ENCODE measurements around the gene ACTL7B. TPM values are rescaled to one million over a fixed set of nuclear protein-coding genes. Genes with fewer than 3 reads are reported as not detected.
"Not testable (repeated sequence)": the region's sequence is repeated elsewhere in the genome, so short reads cannot be mapped to it uniquely, and the experiment has no call there.

ACTL7B gene
- total and polyA plus RNA-seq, 7 experiments from 2014 or later: 0.10 to 0.29 TPM; not detected in 5

DNA sequence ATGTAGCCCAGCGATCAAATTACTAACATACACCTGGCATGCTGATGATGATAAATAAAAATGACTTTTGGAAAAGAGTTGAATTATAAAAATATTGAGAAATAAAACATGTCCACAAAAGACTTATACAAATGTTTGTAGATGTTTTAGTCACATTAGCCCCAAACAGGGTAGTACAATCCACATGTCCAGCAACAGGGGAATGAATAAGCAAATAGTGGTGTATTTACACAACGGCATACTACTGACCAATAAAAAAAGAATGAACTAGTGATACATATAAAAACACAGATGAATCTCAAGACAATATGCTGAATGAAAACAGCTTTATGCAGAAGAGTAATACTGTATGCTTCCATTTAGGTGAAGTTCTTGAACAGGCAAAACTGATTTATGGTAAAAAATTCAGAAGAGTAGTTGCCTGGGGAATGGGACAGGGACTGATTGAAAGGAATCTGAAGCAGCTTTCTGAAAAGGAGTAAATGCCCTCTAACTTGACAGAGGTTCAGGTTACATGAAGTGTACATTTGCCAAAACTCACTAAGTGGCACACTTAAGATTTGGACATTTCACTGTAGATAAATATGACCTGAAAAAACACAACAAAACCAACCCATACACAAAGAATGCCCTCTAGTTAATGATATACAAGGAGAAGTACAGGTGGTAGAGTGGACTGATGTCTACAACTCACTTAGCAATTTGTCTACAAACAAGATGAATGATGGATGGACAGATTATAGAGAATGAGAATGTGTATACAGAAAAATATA, 41.7 kb upstream of the ACTL7B start:
- intact Hi-C loops (cut with micrococcal nuclease): no loop called here
- peak overlapping the region in 1 of 9 donors; percentile 5 for H3K27ac Mint-ChIP-seq
- H3K36me3 ChIP-seq (ENCODE audit: control insufficient read depth in 2 of 3, insufficient read depth in 3 of 3, low read length in 3 of 3): peaks cover 26 to 84% (median 28%) of the 10 kb centered on the region in 3 experiments

DNA sequence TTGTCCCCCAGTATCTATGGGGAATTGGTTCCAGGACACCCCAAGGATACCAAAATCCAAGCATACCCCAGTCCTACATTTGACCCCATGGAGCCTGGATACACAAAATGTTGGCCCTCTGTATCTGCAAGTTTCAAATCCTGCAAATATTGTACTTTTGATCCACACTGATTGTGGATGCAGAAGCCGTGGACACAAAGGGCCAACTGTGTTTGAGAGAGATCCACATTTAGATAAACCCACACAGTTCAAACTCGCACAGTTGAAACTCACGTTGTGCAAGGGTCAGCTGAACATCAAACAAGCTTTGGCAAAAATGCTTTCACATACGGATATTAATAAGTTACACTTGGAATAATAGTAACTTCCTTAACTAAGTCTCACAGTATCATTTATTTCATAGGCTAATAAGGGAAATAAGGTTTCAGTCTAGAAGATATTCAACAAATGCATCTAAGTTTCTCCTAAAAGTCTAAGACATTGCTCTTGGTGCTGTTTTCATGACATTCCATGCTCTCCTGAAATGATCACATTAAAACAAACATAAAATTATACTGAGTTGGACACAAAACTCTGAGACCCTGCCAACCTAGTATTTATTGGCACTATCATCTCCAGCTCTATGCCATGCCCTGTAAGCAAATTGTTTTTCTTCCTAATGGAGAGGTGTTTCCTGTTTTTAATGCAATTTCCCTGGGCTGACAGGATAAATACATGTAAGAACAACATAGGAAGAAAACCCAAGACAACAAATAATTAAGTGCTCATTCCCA, 38.6 kb upstream of the ACTL7B start:
- Mint-ChIP-seq H3K9me3 (no peaks in the 10 kb centered on the region), H3K27ac (peak overlapping the region in 1 of 9 donors; percentile 33), H3K4me3 (no peak overlapping the region), H3K27me3 (no peaks in the 10 kb centered on the region), H3K36me3 (peaks cover 14 to 77% (median 61%) of the 10 kb centered on the region in 5 donors), H3K4me1 (no peaks in the 10 kb centered on the region)
- H3K9me3 ChIP-seq (ENCODE audit: control insufficient read depth in 2 of 3, low read length in 3 of 3): no peaks in the 10 kb centered on the region
- no peak for DNase-seq
- ChIA-PET CTCF (interaction anchor here (0.6 kb wide), 1 partner anchor 31 kb away, joined by 4 read pairs; no protein-coding TSS in a partner anchor), POLR2A (no interaction called here)
- H3K27ac ChIP-seq (ENCODE audit: low read depth, low read length): no peak overlapping the region
- H3K36me3 ChIP-seq (ENCODE audit: control insufficient read depth in 2 of 3, insufficient read depth in 3 of 3, low read length in 3 of 3): peaks cover 29 to 84% (median 31%) of the 10 kb centered on the region in 3 experiments
- ATAC-seq: no peak
- intact Hi-C loops (cut with micrococcal nuclease): no loop called here
- no peaks in the 10 kb centered on the region for H3K27me3 ChIP-seq (ENCODE audit: control insufficient read depth in 2 of 2, insufficient read depth in 2 of 2, low read length in 2 of 2)
- H3K4me3 ChIP-seq (ENCODE audit: low read length): no peak overlapping the region
- no peaks in the 10 kb centered on the region for H3K4me1 ChIP-seq (ENCODE audit: control insufficient read depth in 2 of 2, insufficient read depth in 2 of 2, low read length in 2 of 2)

More for the DNA sequence above, 41.7 kb upstream of the ACTL7B start:
- H3K9me3 Mint-ChIP-seq: no peaks in the 10 kb centered on the region
- no peak for DNase-seq
- ATAC-seq: no peak
- no peaks in the 10 kb centered on the region for H3K4me1 ChIP-seq (ENCODE audit: control insufficient read depth in 2 of 2, insufficient read depth in 2 of 2, low read length in 2 of 2)
- no peak overlapping the region for H3K4me3 ChIP-seq (ENCODE audit: low read length)
- ChIA-PET POLR2A (no interaction called here), CTCF (no interaction called here)
- no peaks in the 10 kb centered on the region for H3K9me3 ChIP-seq (ENCODE audit: control insufficient read depth in 2 of 3, low read length in 3 of 3)
- H3K27me3 Mint-ChIP-seq: no peaks in the 10 kb centered on the region
- H3K4me3 Mint-ChIP-seq: no peak overlapping the region
- H3K4me1 Mint-ChIP-seq: no peaks in the 10 kb centered on the region
- H3K27ac ChIP-seq (ENCODE audit: low read depth, low read length): no peak overlapping the region
- H3K27me3 ChIP-seq (ENCODE audit: control insufficient read depth in 2 of 2, insufficient read depth in 2 of 2, low read length in 2 of 2): no peaks in the 10 kb centered on the region
- H3K36me3 Mint-ChIP-seq: peaks cover 21 to 77% (median 57%) of the 10 kb centered on the region in 5 donors

DNA sequence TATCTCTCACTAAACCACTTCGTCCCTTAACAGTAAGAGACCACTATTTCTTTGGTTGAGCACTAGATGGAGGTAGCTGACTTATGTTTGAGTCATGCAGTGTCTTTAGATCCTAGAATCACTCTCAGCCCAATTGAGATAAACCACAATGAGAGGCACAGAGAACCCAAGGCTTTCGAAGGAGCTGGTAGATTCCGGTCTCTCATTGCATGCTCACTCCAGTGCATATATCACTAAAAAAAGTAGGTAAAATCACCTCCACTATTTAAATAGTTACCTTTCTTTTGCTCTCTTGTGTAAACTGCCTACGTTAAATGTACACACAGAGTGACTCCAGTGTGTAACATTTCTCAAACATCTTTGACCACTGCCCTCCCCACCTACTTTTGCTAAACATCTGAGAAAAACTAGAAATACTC, 33.9 kb upstream of the ACTL7B start:
- Histone ChIP-seq H3K9me3 (ENCODE audit: control insufficient read depth in 2 of 3, low read length in 3 of 3) (no peaks in the 10 kb centered on the region), H3K4me3 (ENCODE audit: low read length) (no peak overlapping the region), H3K4me1 (ENCODE audit: control insufficient read depth in 2 of 2, insufficient read depth in 2 of 2, low read length in 2 of 2) (no peaks in the 10 kb centered on the region), H3K36me3 (ENCODE audit: control insufficient read depth in 2 of 3, insufficient read depth in 3 of 3, low read length in 3 of 3) (peaks cover 17 to 76% (median 18%) of the 10 kb centered on the region in 3 experiments), H3K27ac (ENCODE audit: low read depth, low read length) (no peak overlapping the region), H3K27me3 (ENCODE audit: control insufficient read depth in 2 of 2, insufficient read depth in 2 of 2, low read length in 2 of 2) (no peaks in the 10 kb centered on the region)
- ChIA-PET CTCF (interaction anchor here (0.6 kb wide), 1 partner anchor 63 kb away, joined by 3 read pairs; no protein-coding TSS in a partner anchor), POLR2A (no interaction called here)
- no peaks in the 10 kb centered on the region for H3K27me3 Mint-ChIP-seq
- intact Hi-C loops (cut with micrococcal nuclease): loop anchor here (1.0 to 10.0 kb wide), 2 partner anchors 65 to 435 kb away; partner anchors contain the start of gene EPB41L4B (in 1 of the 2)
- peak in 1 of 9 donors; percentile 10 for DNase-seq
- ATAC-seq: no peak
- peaks cover 0 to 7% (median 2%) of the 10 kb centered on the region in 7 donors for H3K4me1 Mint-ChIP-seq
- H3K36me3 Mint-ChIP-seq: peaks cover 20 to 66% (median 39%) of the 10 kb centered on the region in 5 donors
- no peaks in the 10 kb centered on the region for H3K9me3 Mint-ChIP-seq
- no peak overlapping the region for H3K4me3 Mint-ChIP-seq
- peak overlapping the region in 2 of 9 donors; percentile 6 to 37 for H3K27ac Mint-ChIP-seq

DNA sequence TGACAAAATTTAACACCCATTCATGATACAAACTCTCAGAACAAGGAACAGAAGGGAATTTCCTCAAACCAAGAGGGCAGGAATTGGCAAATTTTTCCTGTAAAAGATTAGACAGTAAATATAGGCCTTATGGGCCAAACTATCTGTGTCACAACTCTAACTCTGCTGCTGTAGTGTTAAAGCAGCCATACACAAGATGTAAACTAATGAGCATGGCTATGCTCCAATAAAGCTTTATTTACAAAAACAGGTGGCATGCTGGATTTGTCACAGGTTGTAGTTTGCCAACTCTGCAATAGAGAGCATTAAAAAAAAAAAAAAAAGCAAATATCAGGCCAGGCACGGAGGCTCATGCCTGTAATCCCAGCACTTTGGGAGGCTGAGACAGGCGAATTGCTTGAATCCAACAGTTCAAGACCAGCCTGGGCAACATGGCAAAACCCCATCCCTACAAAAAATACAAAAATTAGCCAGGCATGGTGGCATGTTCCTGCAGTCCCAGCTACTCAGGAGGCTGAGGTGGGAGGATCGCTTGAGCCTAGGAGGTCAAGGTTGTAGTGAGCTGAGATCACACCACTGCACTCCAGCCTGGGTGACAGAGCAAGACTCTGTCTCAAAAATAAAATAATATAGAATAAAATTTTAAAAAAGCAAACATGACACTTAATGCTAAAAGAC, 30.9 kb upstream of the ACTL7B start:
- Mint-ChIP-seq H3K36me3 (peaks cover 17 to 60% (median 26%) of the 10 kb centered on the region in 5 donors), H3K4me1 (peaks cover 0 to 11% (median 3%) of the 10 kb centered on the region in 7 donors)
- H3K9me3 ChIP-seq (ENCODE audit: control insufficient read depth in 2 of 3, low read length in 3 of 3); H3K9me3 Mint-ChIP-seq; POLR2A ChIA-PET; H3K27ac ChIP-seq (ENCODE audit: low read depth, low read length); H3K27me3 ChIP-seq (ENCODE audit: control insufficient read depth in 2 of 2, insufficient read depth in 2 of 2, low read length in 2 of 2); DNase-seq; H3K4me1 ChIP-seq (ENCODE audit: control insufficient read depth in 2 of 2, insufficient read depth in 2 of 2, low read length in 2 of 2); H3K27me3 Mint-ChIP-seq; H3K4me3 ChIP-seq (ENCODE audit: low read length); H3K4me3 Mint-ChIP-seq; ATAC-seq; H3K27ac Mint-ChIP-seq: not testable (repeated sequence)
- CTCF ChIA-PET: interaction anchor here (0.6 kb wide), 1 partner anchor 38 kb away, joined by 4 read pairs; no protein-coding TSS in a partner anchor
- H3K36me3 ChIP-seq (ENCODE audit: control insufficient read depth in 2 of 3, insufficient read depth in 3 of 3, low read length in 3 of 3): peaks cover 6 to 66% (median 10%) of the 10 kb centered on the region in 3 experiments
- intact Hi-C loops (cut with micrococcal nuclease): loop anchor here in 1 of 2 donors (10.0 kb wide), 1 partner anchor 438 kb away; the partner anchor contains the start of gene EPB41L4B

GRCh38 chr9:108885643-108886348, 30.0 kb upstream of the ACTL7B start:
- no peak for ATAC-seq
- ChIA-PET POLR2A (no interaction called here), CTCF (interaction anchor here (0.6 kb wide), 1 partner anchor 39 kb away, joined by 4 read pairs; no protein-coding TSS in a partner anchor)
- peaks cover 4 to 60% (median 9%) of the 10 kb centered on the region in 3 experiments for H3K36me3 ChIP-seq (ENCODE audit: control insufficient read depth in 2 of 3, insufficient read depth in 3 of 3, low read length in 3 of 3)
- no peak overlapping the region for H3K27ac ChIP-seq (ENCODE audit: low read depth, low read length)
- H3K4me1 Mint-ChIP-seq: peaks cover 0 to 11% (median 3%) of the 10 kb centered on the region in 7 donors
- H3K4me3 Mint-ChIP-seq: no peak overlapping the region
- peak in 1 of 9 donors; percentile 39 for DNase-seq
- peak overlapping the region in 1 of 9 donors; percentile 7 for H3K27ac Mint-ChIP-seq
- no peaks in the 10 kb centered on the region for H3K9me3 ChIP-seq (ENCODE audit: control insufficient read depth in 2 of 3, low read length in 3 of 3)
- intact Hi-C loops (cut with micrococcal nuclease): loop anchor here in 1 of 2 donors (10.0 kb wide), 1 partner anchor 439 kb away; the partner anchor contains the start of gene EPB41L4B
- H3K4me1 ChIP-seq (ENCODE audit: control insufficient read depth in 2 of 2, insufficient read depth in 2 of 2, low read length in 2 of 2): no peaks in the 10 kb centered on the region
- H3K36me3 Mint-ChIP-seq: peaks cover 13 to 54% (median 25%) of the 10 kb centered on the region in 5 donors
- H3K27me3 ChIP-seq (ENCODE audit: control insufficient read depth in 2 of 2, insufficient read depth in 2 of 2, low read length in 2 of 2): no peaks in the 10 kb centered on the region
- no peak overlapping the region for H3K4me3 ChIP-seq (ENCODE audit: low read length)
- no peaks in the 10 kb centered on the region for H3K27me3 Mint-ChIP-seq
- H3K9me3 Mint-ChIP-seq: no peaks in the 10 kb centered on the region

Data from naive thymus-derived CD4-positive, alpha-beta T cell (primary cell).